ENCODE measurements around the gene OTUD1.

Gene OTUD1

GRCh38 chr10:23467012-23467411, 28.1 kb downstream of the OTUD1 start:
- TF ChIP-seq CTCF (IDR thresholded peaks at IDR 0.05; ENCODE audit: extremely low read depth, missing control alignments): no peak
- DNase-seq (ENCODE audit: low spot score): no peak

- DNase-seq (ENCODE audit: low spot score): no peak
- no peak for TF ChIP-seq CTCF (IDR thresholded peaks at IDR 0.05; ENCODE audit: extremely low read depth, missing control alignments)
These were observed 28.7 kb downstream of the OTUD1 start for GRCh38 chr10:23467548-23467947.

GRCh38 chr10:23469596-23470237, 30.8 kb downstream of the OTUD1 start:
- DNase-seq (ENCODE audit: low spot score): no peak
- no peak for TF ChIP-seq CTCF (IDR thresholded peaks at IDR 0.05; ENCODE audit: extremely low read depth, missing control alignments)

DNA sequence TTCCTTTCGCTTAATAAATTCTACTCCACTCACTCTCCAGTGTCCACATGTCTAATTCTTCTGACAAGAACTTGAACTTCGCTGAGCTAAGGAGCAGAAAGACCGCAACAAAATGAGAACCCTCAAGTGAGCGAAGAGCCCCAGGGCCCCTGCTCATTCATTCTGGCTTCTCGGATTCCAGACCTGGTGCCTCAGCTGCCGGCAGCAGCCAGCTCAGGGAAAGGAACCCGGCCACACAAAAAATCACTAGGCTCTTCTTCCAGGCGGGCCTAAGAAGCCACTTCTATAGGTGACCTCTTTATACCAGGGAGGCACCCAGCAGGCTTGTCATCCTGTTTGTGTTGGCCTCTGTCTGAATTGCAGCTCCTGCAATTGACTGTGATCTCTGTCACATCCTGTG, 33.3 kb downstream of the OTUD1 start:
- no peak for DNase-seq (ENCODE audit: low spot score)
- no peak for TF ChIP-seq CTCF (IDR thresholded peaks at IDR 0.05; ENCODE audit: extremely low read depth, missing control alignments)

GRCh38 chr10:23474081-23474480, 35.2 kb downstream of the OTUD1 start:
- DNase-seq (ENCODE audit: low spot score): no peak
- TF ChIP-seq CTCF (IDR thresholded peaks at IDR 0.05; ENCODE audit: extremely low read depth, missing control alignments): no peak

DNA sequence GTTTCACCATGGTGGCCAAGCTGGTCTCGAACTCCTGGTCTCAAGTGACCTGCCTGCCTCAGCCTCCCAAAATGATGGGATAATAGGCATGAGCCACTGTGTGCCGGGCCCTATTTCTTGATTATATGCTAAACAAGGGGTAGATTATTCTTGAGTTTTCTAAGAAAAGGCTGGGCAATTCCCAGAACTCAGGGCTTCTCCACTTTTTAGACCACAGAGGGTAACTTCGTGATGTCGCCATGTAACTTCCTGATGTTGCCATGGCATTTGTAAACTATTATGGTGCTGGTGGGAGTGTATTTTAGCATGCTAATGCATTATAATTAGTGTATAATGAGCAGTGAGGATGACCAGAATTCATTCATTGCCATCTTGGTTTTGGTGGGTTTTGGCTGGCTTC, 35.8 kb downstream of the OTUD1 start:
- no peak for DNase-seq (ENCODE audit: low spot score)
- no peak for TF ChIP-seq CTCF (IDR thresholded peaks at IDR 0.05; ENCODE audit: extremely low read depth, missing control alignments)

GRCh38 chr10:23478570-23478969, 39.7 kb downstream of the OTUD1 start:
- no peak for DNase-seq (ENCODE audit: low spot score)
- no peak for TF ChIP-seq CTCF (IDR thresholded peaks at IDR 0.05; ENCODE audit: extremely low read depth, missing control alignments)
